Fibroblast of mammary gland (primary cell): ENCODE results near the gene TRABD2A.
A peak's percentile ranks its signal among the peaks of the same experiment; 100 is the strongest.

Experiments used
- DNase-seq: peaks from one replicate; pipeline ENCODE4 v3.0.0-alpha.2; 2010; ENCODE audit warnings: low read depth
- H3K4me3 ChIP-seq: 2 replicates; pipeline ENCODE4 v1.5.1; 2011; ENCODE audit warnings: low read depth, mild to moderate bottlenecking, low read length, moderate library complexity; ENCODE audit not compliant: control insufficient read depth
- CTCF ChIP-seq: conservative IDR thresholded peaks from 2 replicates; pipeline ENCODE4 v1.5.1; 2011; ENCODE audit warnings: low read depth, low read length, inconsistent platforms; ENCODE audit not compliant: control insufficient read depth, insufficient read depth

The TRABD2A gene

GRCh38 chr2:84800194-84800805 is 80.6 kb downstream of the TRABD2A start:
- no peak for TF ChIP-seq CTCF
- no peak for DNase-seq
- H3K4me3 ChIP-seq: no peak overlapping the region

- H3K4me3 ChIP-seq: no peak overlapping the region
- DNase-seq: no peak
- TF ChIP-seq CTCF: no peak
Observed at GRCh38 chr2:84799772-84800171, 81.1 kb downstream of the TRABD2A start.

GRCh38 chr2:84797271-84797670 is 83.6 kb downstream of the TRABD2A start:
- TF ChIP-seq CTCF: no peak
- DNase-seq: no peak
- H3K4me3 ChIP-seq: no peak overlapping the region

- no peak for TF ChIP-seq CTCF
- DNase-seq: no peak
- no peak overlapping the region for H3K4me3 ChIP-seq
Observed at GRCh38 chr2:84796798-84797197, 84.1 kb downstream of the TRABD2A start.

GRCh38 chr2:84793641-84794040 is 87.2 kb downstream of the TRABD2A start:
- no peak overlapping the region for H3K4me3 ChIP-seq
- no peak for DNase-seq
- no peak for TF ChIP-seq CTCF

GRCh38 chr2:84792856-84793522 is 87.9 kb downstream of the TRABD2A start:
- DNase-seq: peak; percentile 48
- H3K4me3 ChIP-seq: no peak overlapping the region
- no peak for TF ChIP-seq CTCF
